HG03045 (cell line): ENCODE data around the gene SLC48A1.
A peak's percentile ranks its signal among the peaks of the same experiment; 100 is the strongest.

ENCODE experiments used
- ATAC-seq: cut with Tn5 transposase; IDR thresholded peaks from one replicate; pipeline ENCODE4 v1.9.1; 2021; ENCODE audit warnings: mild to moderate bottlenecking, moderate library complexity; ENCODE audit not compliant: unreplicated experiment

Gene SLC48A1

GRCh38 chr12:47744005-47744651 is 28.9 kb upstream of the SLC48A1 start:
- ATAC-seq = no peak

GRCh38 chr12:47744778-47745436 is 28.1 kb upstream of the SLC48A1 start:
- ATAC-seq = no peak

- ATAC-seq = no peak
These were observed 27.5 kb upstream of the SLC48A1 start for GRCh38 chr12:47745485-47746041.

- no peak for ATAC-seq
These were observed 27.0 kb upstream of the SLC48A1 start for GRCh38 chr12:47746073-47746472.

GRCh38 chr12:47746523-47746922 is 26.5 kb upstream of the SLC48A1 start:
- ATAC-seq = no peak

- no peak for ATAC-seq
These were observed 25.9 kb upstream of the SLC48A1 start for GRCh38 chr12:47747126-47747525.

- no peak for ATAC-seq
These were observed 25.2 kb upstream of the SLC48A1 start for GRCh38 chr12:47747596-47748506.

- ATAC-seq = no peak
These were observed 24.6 kb upstream of the SLC48A1 start for GRCh38 chr12:47748507-47748828.

- no peak for ATAC-seq
These were observed 24.1 kb upstream of the SLC48A1 start for GRCh38 chr12:47748899-47749298.

- ATAC-seq = no peak
These were observed 22.7 kb upstream of the SLC48A1 start for GRCh38 chr12:47750229-47750798.

GRCh38 chr12:47750916-47751470 is 22.0 kb upstream of the SLC48A1 start:
- ATAC-seq = no peak

- ATAC-seq = no peak
These were observed 21.5 kb upstream of the SLC48A1 start for GRCh38 chr12:47751561-47751960.

- ATAC-seq = no peak
These were observed 20.9 kb upstream of the SLC48A1 start for GRCh38 chr12:47752121-47752520.

- no peak for ATAC-seq
These were observed 20.5 kb upstream of the SLC48A1 start for GRCh38 chr12:47752552-47752951.

GRCh38 chr12:47753021-47754001 is 19.7 kb upstream of the SLC48A1 start:
- no peak for ATAC-seq

- ATAC-seq = no peak
These were observed 18.9 kb upstream of the SLC48A1 start for GRCh38 chr12:47754126-47754525.

GRCh38 chr12:47754881-47755280 is 18.2 kb upstream of the SLC48A1 start:
- no peak for ATAC-seq

GRCh38 chr12:47755655-47756562 is 17.1 kb upstream of the SLC48A1 start:
- peak; percentile 83 for ATAC-seq
